HepG2 (cell line): ENCODE results near the gene DNAJB2. TPM values are rescaled to one million over a fixed set of nuclear protein-coding genes. Genes with fewer than 3 reads are reported as not detected.
A peak's percentile ranks its signal among the peaks of the same experiment; 100 is the strongest.

Experiments
- CBX5 ChIP-seq: sonication (generic); formaldehyde crosslinking; IDR thresholded peaks from 2 replicates; pipeline ENCODE4 v1.4.0; 2020; ENCODE audit warnings: missing genetic modification reagents, borderline replicate concordance
- CENPX ChIP-seq: sonication (generic); formaldehyde crosslinking; IDR thresholded peaks from 2 replicates; pipeline ENCODE4 v1.9.0; 2021; ENCODE audit warnings: mild to moderate bottlenecking, missing genetic modification reagents, moderate library complexity
- HOMEZ ChIP-seq: IDR thresholded peaks from 2 replicates; pipeline ENCODE4 v1.6.1; 2016; ENCODE audit warnings: low read depth
- MEIS2 ChIP-seq: sonication (generic); formaldehyde crosslinking; IDR thresholded peaks from 2 replicates; pipeline ENCODE4 v1.9.0; 2021; ENCODE audit warnings: mild to moderate bottlenecking, missing genetic modification reagents
- NCOA5 ChIP-seq: sonication (generic); formaldehyde crosslinking; IDR thresholded peaks from 2 replicates; pipeline ENCODE4 v1.4.0; 2020; ENCODE audit warnings: missing genetic modification reagents
- NR2C2 ChIP-seq: sonication (generic); formaldehyde crosslinking; IDR thresholded peaks from 2 replicates; pipeline ENCODE4 v1.4.0; 2020; ENCODE audit warnings: missing genetic modification reagents, mild to moderate bottlenecking, moderate library complexity, borderline replicate concordance
- PAX8 ChIP-seq: sonication (generic); formaldehyde crosslinking; IDR thresholded peaks from 2 replicates; pipeline ENCODE4 v1.8.0; 2022; ENCODE audit warnings: mild to moderate bottlenecking, missing genetic modification reagents, borderline replicate concordance
- RARG ChIP-seq: sonication (generic); formaldehyde crosslinking; IDR thresholded peaks from 2 replicates; pipeline ENCODE4 v1.4.0; 2020; ENCODE audit warnings: low read depth, mild to moderate bottlenecking, missing genetic modification reagents
- SMARCE1 ChIP-seq: fragments of 450-650 bp; IDR thresholded peaks from 2 replicates; pipeline ENCODE4 v1.6.1; 2017; ENCODE audit warnings: borderline replicate concordance
- SP4 ChIP-seq: sonication (generic); formaldehyde crosslinking; IDR thresholded peaks from 2 replicates; pipeline ENCODE4 v1.8.1; 2023; ENCODE audit warnings: mild to moderate bottlenecking, missing genetic modification reagents
- TOE1 ChIP-seq: sonication (generic); formaldehyde crosslinking; IDR thresholded peaks from 2 replicates; pipeline ENCODE4 v1.4.0; 2020; ENCODE audit warnings: mild to moderate bottlenecking, missing genetic modification reagents
- YEATS4 ChIP-seq: sonication (generic); formaldehyde crosslinking; IDR thresholded peaks from 2 replicates; pipeline ENCODE4 v1.4.0; 2020; ENCODE audit warnings: missing genetic modification reagents, borderline replicate concordance
- ZBTB1 ChIP-seq: sonication (generic); formaldehyde crosslinking; IDR thresholded peaks from 2 replicates; pipeline ENCODE4 v1.4.0; 2020; ENCODE audit warnings: missing genetic modification reagents, borderline replicate concordance
- ZMYM2 ChIP-seq: sonication (generic); formaldehyde crosslinking; IDR thresholded peaks from 2 replicates; pipeline ENCODE4 v1.8.0; 2022; ENCODE audit warnings: mild to moderate bottlenecking, missing genetic modification reagents
- ZNF329 ChIP-seq: sonication (generic); formaldehyde crosslinking; IDR thresholded peaks from 2 replicates; pipeline ENCODE4 v1.9.0; 2021; ENCODE audit warnings: low read depth, mild to moderate bottlenecking, missing genetic modification reagents
- ZNF468 ChIP-seq: sonication (generic); formaldehyde crosslinking; IDR thresholded peaks from 2 replicates; pipeline ENCODE4 v1.8.0; 2022; ENCODE audit warnings: mild to moderate bottlenecking, moderate library complexity, missing genetic modification reagents
- ZNF703 ChIP-seq: sonication (generic); formaldehyde crosslinking; IDR thresholded peaks from 2 replicates; pipeline ENCODE4 v1.5.1; 2020; ENCODE audit warnings: missing genetic modification reagents, mild to moderate bottlenecking, moderate library complexity, borderline replicate concordance
- ZNF792 ChIP-seq: IDR thresholded peaks from 2 replicates; pipeline ENCODE4 v1.6.1; 2016
- ZZZ3 ChIP-seq: sonication (generic); formaldehyde crosslinking; IDR thresholded peaks from 2 replicates; pipeline ENCODE4 v1.4.0; 2020; ENCODE audit warnings: missing genetic modification reagents, mild to moderate bottlenecking, borderline replicate concordance
- polyA plus RNA-seq, 8 experiments: library from polyadenylated mRNA; depleted of rRNA in 3 of 8; stranded (reverse) in 7 of 8; unstranded in 1 of 8; fragments of >200 nt; fragmentation: Illumina TruSeq in 4 of 8; extraction: Trizol in 4 of 8; gene quantifications; 2 replicates each; pipeline versions ENCODE4 v1.2.1 to v1.2.3, GENCODE V29; 2011 to 2016; ENCODE audit warnings: low read depth in 4 of 8, missing spikeins in 1 of 8, mixed read lengths in 1 of 8; ENCODE audit not compliant: insufficient read depth in 1 of 8
- total RNA-seq, 5 experiments: library from RNA; depleted of rRNA; stranded (reverse); fragments of >200 nt; fragmentation: Illumina TruSeq; extraction: Trizol; gene quantifications; 2 replicates each; pipeline ENCODE4 v1.2.3, GENCODE V29; 2016; ENCODE audit warnings: low read depth in 1 of 5
- TF ChIP-seq, protein P1 (sequence below): sonication (generic); formaldehyde crosslinking; IDR thresholded peaks from 2 replicates; pipeline ENCODE4 v1.4.0; 2020; ENCODE audit warnings: mild to moderate bottlenecking, missing genetic modification reagents
- TF ChIP-seq, protein P2 (sequence below): sonication (generic); formaldehyde crosslinking; IDR thresholded peaks from 2 replicates; pipeline ENCODE4 v1.5.1; 2020; ENCODE audit warnings: missing genetic modification reagents, mild to moderate bottlenecking, borderline replicate concordance
- TF ChIP-seq, protein P3 (sequence below): sonication (generic); formaldehyde crosslinking; IDR thresholded peaks from 2 replicates; pipeline ENCODE4 v1.5.0; 2020; ENCODE audit warnings: mild to moderate bottlenecking, missing genetic modification reagents
- TF ChIP-seq, protein P4 (sequence below): sonication (generic); formaldehyde crosslinking; IDR thresholded peaks from 2 replicates; pipeline ENCODE4 v1.4.0; 2020; ENCODE audit warnings: mild to moderate bottlenecking, missing genetic modification reagents

Gene DNAJB2
- total and polyA plus RNA-seq, 2 of the 13 experiments (the other 11 are each of a cell fraction or from before 2014, with no cell fraction given) = 21.3 to 31.1 TPM

GRCh38 chr2:219250049-219250781, 29.0 kb upstream of the DNAJB2 start (continued):
- no peak for TF ChIP-seq CENPX (CRISPR knock-in tag)
- TF ChIP-seq, protein P1, sequence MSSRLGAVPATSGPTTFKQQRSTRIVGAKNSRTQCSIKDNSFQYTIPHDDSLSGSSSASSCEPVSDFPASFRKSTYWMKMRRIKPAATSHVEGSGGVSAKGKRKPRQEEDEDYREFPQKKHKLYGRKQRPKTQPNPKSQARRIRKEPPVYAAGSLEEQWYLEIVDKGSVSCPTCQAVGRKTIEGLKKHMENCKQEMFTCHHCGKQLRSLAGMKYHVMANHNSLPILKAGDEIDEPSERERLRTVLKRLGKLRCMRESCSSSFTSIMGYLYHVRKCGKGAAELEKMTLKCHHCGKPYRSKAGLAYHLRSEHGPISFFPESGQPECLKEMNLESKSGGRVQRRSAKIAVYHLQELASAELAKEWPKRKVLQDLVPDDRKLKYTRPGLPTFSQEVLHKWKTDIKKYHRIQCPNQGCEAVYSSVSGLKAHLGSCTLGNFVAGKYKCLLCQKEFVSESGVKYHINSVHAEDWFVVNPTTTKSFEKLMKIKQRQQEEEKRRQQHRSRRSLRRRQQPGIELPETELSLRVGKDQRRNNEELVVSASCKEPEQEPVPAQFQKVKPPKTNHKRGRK (CRISPR knock-in tag) = 0 out of 2 replicates have a peak, but pooled peaks have one; percentile 34
- TF ChIP-seq SMARCE1 = no peak
- no peak for TF ChIP-seq ZMYM2 (CRISPR knock-in tag)
- 0 out of 2 replicates have a peak, but pooled peaks have one; percentile 31 for TF ChIP-seq CBX5 (CRISPR knock-in tag)
- TF ChIP-seq NR2C2 (CRISPR knock-in tag) = no peak
- TF ChIP-seq, protein P2, sequence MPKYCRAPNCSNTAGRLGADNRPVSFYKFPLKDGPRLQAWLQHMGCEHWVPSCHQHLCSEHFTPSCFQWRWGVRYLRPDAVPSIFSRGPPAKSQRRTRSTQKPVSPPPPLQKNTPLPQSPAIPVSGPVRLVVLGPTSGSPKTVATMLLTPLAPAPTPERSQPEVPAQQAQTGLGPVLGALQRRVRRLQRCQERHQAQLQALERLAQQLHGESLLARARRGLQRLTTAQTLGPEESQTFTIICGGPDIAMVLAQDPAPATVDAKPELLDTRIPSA (CRISPR knock-in tag) = no peak
- no peak for TF ChIP-seq MEIS2 (CRISPR knock-in tag)
- TF ChIP-seq NCOA5 (CRISPR knock-in tag) = no peak
- no peak for TF ChIP-seq TOE1 (CRISPR knock-in tag)
- no peak for TF ChIP-seq ZNF329 (CRISPR knock-in tag)
- TF ChIP-seq HOMEZ (CRISPR knock-in tag) = peak; percentile 5; the same call in 1 of the 2 replicates
- no peak for TF ChIP-seq YEATS4 (CRISPR knock-in tag)
- no peak for TF ChIP-seq ZNF468
- peak; percentile 10; the same call in 1 of the 2 replicates for TF ChIP-seq PAX8 (CRISPR knock-in tag)
- TF ChIP-seq SP4 (CRISPR knock-in tag) = no peak
- no peak for TF ChIP-seq ZBTB1 (CRISPR knock-in tag)
- 0 out of 2 replicates have a peak, but pooled peaks have one; percentile 41 for TF ChIP-seq RARG (CRISPR knock-in tag)
- TF ChIP-seq ZNF792 (CRISPR knock-in tag) = no peak
- TF ChIP-seq, protein P3, sequence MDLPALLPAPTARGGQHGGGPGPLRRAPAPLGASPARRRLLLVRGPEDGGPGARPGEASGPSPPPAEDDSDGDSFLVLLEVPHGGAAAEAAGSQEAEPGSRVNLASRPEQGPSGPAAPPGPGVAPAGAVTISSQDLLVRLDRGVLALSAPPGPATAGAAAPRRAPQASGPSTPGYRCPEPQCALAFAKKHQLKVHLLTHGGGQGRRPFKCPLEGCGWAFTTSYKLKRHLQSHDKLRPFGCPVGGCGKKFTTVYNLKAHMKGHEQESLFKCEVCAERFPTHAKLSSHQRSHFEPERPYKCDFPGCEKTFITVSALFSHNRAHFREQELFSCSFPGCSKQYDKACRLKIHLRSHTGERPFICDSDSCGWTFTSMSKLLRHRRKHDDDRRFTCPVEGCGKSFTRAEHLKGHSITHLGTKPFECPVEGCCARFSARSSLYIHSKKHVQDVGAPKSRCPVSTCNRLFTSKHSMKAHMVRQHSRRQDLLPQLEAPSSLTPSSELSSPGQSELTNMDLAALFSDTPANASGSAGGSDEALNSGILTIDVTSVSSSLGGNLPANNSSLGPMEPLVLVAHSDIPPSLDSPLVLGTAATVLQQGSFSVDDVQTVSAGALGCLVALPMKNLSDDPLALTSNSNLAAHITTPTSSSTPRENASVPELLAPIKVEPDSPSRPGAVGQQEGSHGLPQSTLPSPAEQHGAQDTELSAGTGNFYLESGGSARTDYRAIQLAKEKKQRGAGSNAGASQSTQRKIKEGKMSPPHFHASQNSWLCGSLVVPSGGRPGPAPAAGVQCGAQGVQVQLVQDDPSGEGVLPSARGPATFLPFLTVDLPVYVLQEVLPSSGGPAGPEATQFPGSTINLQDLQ (CRISPR knock-in tag) = no peak
- no peak for TF ChIP-seq ZNF703 (CRISPR knock-in tag)
- TF ChIP-seq, protein P4, sequence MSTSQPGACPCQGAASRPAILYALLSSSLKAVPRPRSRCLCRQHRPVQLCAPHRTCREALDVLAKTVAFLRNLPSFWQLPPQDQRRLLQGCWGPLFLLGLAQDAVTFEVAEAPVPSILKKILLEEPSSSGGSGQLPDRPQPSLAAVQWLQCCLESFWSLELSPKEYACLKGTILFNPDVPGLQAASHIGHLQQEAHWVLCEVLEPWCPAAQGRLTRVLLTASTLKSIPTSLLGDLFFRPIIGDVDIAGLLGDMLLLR = no peak
- peak; percentile 13; the same call in 1 of the 2 replicates for TF ChIP-seq ZZZ3 (CRISPR knock-in tag)
